GM18498 (cell line): ENCODE data around the gene UBE2E2.

Source experiments
- ATAC-seq: cut with Tn5 transposase; IDR thresholded peaks from one replicate; pipeline ENCODE4 v1.9.1; 2021; ENCODE audit warnings: mild to moderate bottlenecking, moderate library complexity; ENCODE audit not compliant: unreplicated experiment

UBE2E2 gene

DNA sequence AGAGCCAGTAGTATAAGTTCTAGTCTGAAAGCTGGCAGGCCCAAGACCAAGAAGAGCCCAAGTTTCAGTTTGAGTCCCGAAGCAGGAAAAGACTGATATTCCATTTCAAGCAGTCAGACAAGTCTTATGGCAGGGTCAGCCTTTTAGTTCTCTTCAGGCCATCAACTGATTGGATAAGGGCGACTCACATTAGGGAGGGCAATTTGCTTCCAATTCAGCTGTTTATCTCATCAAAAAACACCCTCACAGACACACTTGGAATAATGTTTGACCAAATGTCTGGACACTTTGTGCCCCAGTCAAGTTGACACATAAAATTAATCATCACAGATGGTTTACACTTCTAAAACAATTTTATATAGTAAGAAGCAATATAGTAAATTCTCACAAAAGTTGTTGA is 69.7 kb downstream of the UBE2E2 start:
- no peak for ATAC-seq

DNA sequence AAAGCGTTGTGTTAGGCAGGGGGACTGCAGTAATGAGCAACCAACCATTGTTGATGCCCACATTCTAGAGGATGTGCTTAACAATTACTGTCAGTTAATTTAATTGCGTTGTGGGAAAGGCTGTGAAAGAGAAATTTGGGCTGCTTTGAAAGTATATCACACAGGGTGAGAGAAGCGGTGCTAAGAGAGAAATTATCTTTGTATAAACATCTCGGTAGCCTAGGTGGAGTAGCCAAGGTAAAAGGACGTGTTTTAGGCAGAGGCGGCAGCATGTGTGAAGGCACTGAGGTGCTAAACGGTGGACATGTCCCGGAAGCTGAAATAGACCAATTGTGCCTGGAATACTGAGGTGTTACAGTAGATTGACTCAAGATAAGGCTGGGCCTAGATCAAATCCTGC is 71.9 kb downstream of the UBE2E2 start:
- ATAC-seq = no peak

DNA sequence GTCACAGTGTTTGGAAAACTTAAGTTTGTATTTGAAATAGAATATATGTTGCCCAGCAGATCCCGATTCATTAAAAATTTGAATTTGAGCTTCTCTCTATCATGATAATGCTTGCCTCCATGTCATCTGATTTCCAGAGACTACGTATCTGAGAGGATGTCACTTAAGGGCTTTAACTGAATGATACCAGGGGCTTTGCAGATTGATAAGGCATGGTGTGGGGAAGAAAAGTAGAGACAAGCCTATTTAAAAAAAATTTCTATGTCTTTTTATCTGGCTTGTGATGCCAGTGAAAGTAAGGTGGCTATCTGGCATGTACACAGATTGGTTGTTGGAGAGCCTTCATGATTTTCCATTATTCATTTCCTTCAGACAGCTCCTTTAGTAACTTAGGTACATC is 72.7 kb downstream of the UBE2E2 start:
- no peak for ATAC-seq

DNA sequence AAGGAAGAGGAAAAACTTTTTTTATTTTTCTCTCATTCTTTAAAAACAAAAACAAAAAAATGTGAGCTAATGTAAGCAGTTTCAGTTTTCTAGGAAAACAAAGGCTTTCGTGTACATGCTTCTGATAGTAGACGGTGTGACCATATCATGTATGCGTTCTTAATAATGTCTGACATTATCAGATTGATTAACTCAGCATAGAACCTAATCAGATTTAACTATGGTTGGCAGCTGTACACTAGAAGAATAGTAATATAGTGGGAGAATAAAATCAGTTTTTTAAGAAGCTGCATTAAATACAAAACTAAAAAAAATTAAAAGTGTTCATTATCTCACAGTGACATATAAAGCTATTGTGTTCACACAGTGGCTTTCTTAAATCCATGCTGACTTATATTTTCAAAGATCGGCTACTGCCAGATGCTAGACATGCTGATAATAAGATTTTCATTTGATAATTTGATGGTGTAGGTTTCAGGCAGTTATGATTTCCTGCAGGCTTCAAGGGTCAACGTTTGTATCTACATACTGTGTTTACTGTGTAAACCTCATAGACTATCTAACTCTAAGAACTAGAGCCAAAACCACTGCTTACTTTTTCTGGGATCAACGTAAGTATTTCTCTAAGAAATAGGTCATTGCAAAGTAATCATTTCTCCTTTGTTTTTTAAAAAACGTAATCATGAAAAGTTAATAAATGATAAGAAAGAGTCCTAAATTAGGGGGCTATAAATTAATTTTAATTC is 74.0 kb downstream of the UBE2E2 start:
- ATAC-seq = no peak

DNA sequence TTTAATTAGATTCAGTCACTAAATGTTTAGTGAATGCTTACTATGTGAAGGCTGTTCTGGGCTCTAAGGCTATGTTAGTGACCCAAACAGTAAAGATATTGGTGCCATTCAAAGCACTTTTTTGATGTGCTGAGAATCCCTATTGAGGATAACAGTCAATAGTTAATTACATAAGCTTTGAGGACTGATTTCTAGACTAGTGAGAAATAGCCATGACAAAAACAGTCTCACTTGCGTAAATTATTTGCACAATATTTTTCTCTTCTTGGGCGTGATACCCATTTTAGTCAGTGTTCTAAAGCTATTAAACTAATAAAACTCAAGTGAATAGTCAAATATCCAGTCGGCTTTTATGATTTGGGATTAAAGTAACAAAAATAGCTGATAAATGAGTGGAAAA is 74.6 kb downstream of the UBE2E2 start:
- no peak for ATAC-seq

DNA sequence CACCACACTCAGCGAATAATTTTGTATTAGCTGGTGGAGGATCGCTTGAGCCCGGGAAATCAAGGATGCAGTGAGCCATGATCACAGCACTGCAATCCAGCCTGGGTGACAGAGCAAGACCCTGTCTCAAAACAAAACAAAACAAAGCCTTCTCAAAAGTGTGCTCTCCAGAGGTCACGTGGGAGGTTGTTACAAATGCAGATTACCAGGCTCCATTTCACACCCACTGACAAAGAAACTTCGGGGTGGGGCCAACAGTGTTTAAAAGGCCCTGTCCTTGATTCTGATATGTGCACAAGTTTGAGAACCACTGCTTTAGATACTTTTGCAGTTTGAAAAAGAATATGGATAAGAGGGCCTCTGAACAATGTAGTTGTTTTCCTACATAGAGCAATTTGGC is 80.5 kb downstream of the UBE2E2 start:
- no peak for ATAC-seq

DNA sequence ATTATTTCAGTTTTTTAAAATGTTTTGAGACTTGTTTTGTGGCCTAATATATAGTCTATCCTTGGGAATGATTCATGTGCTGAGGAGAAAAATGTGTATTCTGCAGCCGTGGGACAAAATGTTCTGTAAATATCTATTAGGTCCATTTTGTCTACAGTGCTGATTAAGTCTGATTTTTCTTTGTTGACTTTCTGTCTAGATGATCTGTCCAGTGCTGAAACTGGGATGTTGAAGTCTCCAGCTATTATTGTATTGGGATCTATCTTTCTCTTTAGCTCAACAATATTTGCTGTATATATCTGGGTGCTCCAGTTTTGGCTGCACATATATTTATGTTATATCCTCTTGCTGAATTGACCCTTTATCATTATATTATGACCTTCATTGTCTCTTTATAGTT is 85.2 kb downstream of the UBE2E2 start:
- no peak for ATAC-seq

DNA sequence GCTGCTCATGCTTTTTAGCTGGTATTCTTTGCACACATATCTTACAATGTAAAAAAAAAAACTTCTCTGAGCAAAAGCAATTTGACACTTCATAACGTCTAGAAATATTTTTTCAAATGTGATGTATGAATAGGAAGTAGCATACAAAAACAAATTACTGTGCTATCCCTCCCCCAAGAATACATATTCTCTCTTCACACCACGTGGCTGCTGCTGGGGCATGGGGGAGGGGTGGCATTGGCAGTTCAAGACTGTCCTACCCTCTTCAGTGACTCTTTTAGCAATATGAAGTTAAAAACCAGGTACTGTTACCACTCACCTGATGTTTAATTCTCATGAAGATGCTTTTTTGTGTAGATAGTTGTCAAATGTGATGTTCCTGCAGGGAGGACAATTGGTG is 85.6 kb downstream of the UBE2E2 start:
- no peak for ATAC-seq

DNA sequence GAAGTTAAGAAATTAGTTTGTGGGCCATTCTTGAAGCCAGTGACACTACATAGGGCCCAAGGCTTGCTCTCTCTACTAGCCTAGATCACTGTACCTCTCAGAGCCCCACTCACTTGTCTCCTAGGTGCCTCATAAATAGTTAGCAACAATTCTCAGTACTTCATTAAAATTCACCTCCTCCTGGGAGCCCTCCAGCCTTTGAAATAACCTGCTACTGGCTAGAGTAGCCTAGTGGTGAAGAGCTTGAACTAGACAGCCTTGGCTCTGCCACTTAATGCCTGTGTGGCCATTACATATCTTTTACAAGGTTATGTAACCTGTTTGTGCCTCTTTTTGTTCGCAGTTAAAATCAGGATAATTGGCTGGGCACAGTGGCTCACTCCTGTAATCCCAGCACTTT is 89.3 kb downstream of the UBE2E2 start:
- no peak for ATAC-seq

DNA sequence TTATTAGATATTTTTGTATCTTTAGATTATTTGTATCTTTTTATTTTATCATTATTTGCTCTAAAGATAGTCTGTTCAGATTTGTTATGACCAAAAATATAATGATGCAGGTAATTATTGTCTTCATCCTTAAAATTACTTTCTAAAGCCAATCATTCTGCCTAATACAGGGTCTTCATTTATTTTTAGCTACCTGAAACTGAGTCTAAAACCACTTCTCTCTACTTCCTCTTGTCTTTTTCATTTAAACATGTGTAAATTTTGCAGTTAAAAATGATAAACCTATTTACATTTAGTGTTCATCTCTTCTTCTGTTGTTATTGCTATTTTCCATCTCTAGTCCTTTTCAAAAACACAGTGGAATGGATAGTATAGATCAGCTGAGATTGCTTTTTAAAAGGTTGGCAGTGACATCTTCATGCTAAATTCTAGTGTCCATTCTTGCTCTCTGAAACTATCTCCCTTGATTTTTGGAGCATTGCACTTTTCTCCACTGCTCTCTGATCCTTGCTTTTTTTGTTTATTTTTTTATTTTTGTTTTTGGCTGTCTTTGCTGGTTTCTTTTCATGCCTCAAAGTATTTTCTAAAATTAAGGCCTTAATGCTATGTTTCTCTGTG is 91.8 kb downstream of the UBE2E2 start:
- ATAC-seq = peak; percentile 79

DNA sequence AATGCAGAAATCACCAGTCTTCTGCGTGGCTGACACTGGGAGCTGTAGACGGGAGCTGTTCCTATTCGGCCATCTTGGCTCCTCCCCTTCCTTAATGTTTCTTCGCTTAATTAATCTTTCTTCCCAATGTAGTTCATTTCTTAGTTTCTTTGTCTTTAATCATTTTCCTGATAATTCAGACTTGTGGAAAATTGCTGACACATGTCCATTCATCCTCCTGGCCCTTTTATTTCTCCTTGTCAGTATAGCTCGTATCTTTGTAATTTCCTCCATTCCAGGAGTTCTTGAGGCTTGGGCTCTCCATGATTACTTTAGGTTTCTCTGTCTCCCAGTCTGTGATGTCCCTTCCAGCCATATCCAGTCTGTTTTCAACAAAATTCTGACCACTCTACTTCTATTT is 98.7 kb downstream of the UBE2E2 start:
- ATAC-seq = no peak

DNA sequence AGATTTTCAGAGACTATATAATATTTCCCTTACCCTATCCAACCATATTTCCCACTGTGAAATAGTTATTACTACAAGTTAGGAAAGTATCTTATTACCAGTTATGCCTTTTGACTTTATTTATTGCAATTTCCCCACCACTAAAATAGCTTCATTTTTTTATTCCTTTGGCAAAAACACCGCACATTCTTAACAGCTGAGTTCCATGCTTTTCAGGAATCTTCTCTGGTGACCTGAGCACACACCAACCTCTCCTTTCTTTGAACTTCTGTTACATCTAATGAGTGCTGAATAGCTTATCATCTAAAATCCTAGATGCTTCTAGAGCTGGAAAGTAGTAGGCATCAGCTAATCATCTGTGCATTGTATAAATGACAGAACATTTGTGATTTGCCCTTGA is 99.1 kb downstream of the UBE2E2 start:
- no peak for ATAC-seq

DNA sequence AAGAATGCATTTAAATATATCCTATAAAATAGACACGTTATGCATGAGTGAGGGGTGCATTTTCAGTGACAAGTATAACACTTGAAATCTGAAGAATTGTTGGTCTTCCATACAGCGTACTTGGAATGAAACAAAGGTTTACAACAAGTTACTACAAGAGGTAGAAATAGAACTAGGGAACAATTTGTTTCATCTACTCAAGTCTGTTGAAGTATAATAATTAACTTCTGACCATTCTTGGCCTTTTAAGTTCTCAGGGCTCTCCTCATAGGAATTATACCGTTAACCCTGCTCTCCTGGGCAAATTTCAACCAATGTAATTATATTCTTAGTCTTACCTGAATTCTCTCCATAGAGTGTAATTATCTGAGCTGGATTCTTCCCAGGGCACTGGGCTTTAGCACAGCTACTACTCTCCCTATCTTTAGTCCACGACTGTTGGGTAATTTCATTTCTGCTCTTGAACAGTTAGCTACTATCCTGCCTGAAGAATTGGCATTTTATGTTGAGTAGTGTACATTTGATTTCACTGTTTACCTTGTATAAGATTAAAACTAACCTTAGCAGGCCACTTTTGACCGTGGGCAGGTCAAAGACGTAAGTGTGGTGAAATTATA is 100.6 kb downstream of the UBE2E2 start:
- ATAC-seq = no peak

DNA sequence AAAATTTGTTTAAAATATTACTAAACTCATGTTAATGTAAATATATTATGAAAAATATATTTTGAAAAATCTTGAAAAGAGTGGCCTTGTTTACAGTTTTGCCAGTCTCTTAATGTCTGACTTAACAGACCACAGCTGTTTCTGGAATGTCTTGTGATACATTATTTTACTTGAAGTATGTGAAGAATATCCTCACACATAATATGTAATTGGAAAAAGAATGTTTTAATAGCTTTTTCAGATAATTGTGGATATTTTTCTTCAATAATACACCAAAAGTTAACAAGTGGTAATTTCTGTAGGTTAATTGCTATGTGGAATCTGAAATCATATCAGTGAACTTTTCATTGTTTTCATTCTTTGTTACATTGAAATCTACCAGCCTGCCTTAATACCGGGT is 101.3 kb downstream of the UBE2E2 start:
- ATAC-seq = no peak

DNA sequence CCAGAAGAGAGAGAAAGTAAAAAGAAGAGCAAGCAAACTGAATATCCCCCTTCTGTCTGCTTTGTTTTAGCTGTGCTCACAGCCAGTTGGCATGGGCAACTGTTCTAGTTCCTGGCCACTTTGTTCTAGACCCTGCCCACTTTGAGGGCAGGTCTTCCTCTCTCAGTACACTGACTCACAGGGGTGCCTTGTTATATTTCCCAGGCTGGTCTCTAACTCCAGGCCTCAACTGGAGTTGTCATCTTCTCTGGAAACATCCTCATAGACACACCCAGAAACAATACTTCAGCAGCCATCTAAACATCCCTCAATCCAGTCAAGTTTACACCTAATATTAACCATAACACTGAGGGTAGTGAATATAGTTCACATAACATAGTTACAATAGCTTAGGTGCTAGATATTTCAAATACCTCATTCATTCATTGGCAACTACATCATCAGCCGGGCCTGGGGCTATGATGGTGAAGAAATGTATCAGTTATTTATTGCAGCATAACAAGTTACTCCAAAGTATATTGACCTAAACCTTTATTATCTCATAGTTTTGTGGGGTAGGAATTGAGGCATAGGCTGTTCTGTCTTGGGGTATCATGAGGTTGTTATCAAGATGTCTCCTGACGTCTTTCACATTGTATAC is 106.0 kb downstream of the UBE2E2 start:
- ATAC-seq = no peak

DNA sequence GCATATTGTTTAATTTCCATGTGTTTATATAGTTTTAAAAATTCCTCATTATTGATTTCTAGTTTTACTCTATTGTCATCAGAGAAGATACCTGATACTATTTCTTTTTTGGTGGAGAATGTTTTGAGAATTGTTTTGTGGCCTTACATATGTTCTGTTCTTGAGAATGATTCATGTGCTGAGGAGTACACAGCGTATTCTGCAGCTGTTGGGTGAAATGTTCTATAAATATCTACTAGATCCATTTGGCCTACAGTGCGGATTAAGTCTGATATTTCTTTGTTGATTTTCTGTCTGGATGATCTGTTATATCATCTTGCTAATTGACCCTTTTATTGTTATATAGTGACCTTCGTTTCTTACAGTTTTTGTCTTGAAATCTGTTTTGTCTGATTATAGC is 109.7 kb downstream of the UBE2E2 start:
- no peak for ATAC-seq

DNA sequence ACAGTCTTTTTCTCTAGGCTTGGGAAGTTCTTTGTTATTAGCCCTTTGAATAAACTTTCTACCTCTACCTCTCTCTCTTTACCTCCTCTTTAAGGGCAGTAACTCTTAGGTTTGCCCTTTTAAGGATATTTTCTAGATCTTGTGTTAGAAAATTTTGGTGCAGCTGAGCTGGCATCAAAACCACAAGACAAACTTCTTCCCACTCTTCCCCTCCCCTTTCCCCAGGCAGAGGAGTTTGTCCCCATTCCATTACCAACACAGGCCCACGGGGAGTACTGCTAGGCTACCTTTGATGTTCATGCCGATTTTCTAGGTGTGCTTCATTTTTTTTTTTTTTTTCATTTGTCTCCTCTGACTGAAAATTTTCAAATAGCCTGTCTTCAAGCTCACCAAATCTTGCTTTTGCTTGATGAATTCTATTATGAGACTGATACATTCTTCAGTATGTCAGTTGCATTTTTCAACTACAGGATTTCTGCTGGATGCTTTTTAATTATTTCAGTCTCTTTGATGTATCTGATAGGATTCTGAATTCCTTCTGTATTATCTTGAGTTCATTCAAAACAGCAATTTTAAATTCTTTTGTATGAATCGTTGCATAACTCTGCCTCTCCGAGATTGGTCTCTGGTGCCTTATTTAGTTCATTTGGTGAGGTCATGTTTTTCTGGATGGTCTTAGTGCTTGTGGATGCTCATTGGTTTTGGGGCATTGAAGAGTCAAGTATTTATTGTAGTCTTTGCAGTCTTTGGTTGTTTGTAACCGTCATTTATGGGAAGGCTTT is 112.0 kb downstream of the UBE2E2 start:
- ATAC-seq = no peak

DNA sequence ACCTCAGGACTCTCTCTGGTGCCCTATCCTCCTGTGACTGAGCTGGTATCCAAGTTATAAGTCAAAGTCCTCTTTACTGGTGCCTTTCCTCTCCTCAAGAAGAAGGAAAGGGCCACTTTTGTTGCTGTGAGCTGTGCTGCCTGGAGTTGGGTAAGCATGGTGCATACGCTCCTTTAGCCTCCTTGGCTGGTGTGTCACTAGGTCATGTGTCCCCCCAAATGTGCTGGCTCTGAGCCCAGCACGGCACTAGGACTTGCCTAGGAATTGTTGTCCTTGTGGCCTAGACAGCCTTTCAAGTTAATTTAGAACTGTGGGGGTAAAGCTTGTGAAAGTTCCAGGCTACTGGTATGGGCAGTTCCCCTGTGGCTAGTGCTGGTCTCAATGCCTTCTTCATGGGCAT is 113.8 kb downstream of the UBE2E2 start:
- no peak for ATAC-seq

DNA sequence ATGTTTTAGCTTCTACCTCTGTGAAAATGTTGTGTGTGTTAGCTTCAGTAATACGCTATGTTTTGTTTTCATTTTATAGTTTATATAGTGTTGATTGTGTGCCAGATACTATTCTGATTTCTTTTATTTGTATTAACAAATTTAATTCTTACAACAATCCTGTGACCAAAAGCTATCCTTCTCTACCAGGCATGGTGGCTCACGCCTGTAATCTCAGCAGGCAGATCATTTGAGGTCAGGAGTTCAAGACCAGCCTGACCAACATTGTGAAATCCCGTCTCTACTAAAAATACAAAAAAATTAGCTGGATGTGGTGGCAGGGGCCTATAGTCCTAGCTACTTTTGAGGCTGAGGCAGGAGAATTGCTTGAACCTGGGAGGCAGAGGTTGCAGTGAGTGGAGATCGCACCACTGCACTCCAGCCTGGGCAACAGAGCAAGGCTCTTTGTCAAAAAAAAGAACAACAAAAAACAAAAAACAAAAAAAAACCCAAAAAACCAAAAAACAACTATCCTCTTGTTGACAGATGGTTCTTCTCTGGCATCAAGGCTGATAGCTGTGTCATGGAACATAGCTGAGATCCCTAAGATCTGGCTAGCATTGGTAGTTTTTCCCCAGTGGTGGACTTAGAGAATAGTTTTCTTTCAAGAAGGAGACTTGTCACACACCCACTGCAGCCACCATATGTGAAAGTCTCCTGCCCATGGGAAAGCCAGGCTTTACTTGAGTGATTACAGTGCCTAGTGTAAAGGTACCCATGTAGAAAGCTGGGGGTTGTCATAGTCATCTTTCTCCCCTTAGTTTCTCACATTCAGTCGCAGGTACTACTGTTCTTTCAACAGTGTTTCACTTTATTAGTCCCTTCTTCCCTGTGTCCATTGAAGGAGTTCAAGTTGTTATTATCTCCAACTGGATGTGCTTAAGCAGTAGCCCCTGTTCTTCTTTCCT is 116.5 kb downstream of the UBE2E2 start:
- ATAC-seq = peak; percentile 54
